HEK293T (cell line): ENCODE data around the gene ZC3H13.

Experiments
- ARNT ChIP-seq: fragments of 450-650 bp; IDR thresholded peaks from 2 replicates; pipeline ENCODE4 v1.6.1; 2017; ENCODE audit warnings: mild to moderate bottlenecking
- BHLHE40 ChIP-seq: fragments of 450-650 bp; IDR thresholded peaks from 2 replicates; pipeline ENCODE4 v1.6.1; 2016; ENCODE audit warnings: mild to moderate bottlenecking, moderate library complexity, borderline replicate concordance
- CTBP1 ChIP-seq: fragments of 450-650 bp; IDR thresholded peaks from 2 replicates; pipeline ENCODE4 v1.6.1; 2016; ENCODE audit warnings: borderline replicate concordance
- ELF4 ChIP-seq: fragments of 450-650 bp; IDR thresholded peaks from 2 replicates; pipeline ENCODE4 v1.6.1; 2017; ENCODE audit warnings: antibody characterized with exemption
- FOXA1 ChIP-seq: fragments of 450-650 bp; IDR thresholded peaks from 2 replicates; pipeline ENCODE4 v1.6.1; 2016; ENCODE audit warnings: mild to moderate bottlenecking
- FOXK2 ChIP-seq: fragments of 450-650 bp; IDR thresholded peaks from 2 replicates; pipeline ENCODE4 v1.6.1; 2016; ENCODE audit warnings: mild to moderate bottlenecking
- FOXM1 ChIP-seq: fragments of 450-650 bp; IDR thresholded peaks from 2 replicates; pipeline ENCODE4 v1.6.1; 2017; ENCODE audit warnings: mild to moderate bottlenecking, borderline replicate concordance
- HDGF ChIP-seq: fragments of 450-650 bp; IDR thresholded peaks from 2 replicates; pipeline ENCODE4 v1.6.1; 2017; ENCODE audit warnings: antibody characterized with exemption, borderline replicate concordance
- SP1 ChIP-seq: fragments of 450-650 bp; IDR thresholded peaks from 2 replicates; pipeline ENCODE4 v1.6.1; 2017
- SUZ12 ChIP-seq: fragments of 450-650 bp; IDR thresholded peaks from 2 replicates; pipeline ENCODE4 v1.6.1; 2016; ENCODE audit warnings: mild to moderate bottlenecking
- TARDBP ChIP-seq: fragments of 450-650 bp; IDR thresholded peaks from 2 replicates; pipeline ENCODE4 v1.6.1; 2016
- TF ChIP-seq, protein P1 (sequence below): fragments of 450-650 bp; IDR thresholded peaks from 2 replicates; pipeline ENCODE4 v1.6.1; 2016

DNA sequence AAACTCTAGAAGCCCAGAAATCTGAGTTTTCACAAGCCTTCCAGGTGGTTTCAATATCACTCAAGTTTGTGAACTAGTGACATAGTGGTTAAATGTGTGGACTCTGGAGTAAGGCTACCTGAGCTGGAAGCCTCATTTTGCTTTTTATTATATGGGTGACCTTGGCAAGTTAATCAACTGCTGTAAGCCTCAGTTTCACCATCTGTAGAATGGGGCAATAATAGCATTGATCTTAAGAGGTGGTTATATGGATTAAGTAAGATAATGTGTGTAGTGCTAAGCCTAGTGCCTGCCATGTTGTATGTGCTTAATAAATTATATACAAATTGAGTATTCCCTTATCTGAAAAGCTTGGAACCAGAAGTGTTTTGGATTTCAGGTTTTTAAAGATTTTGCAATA is 135.5 kb downstream of the ZC3H13 start:
- TF ChIP-seq SUZ12 = no peak
- TF ChIP-seq CTBP1 = no peak
- no peak for TF ChIP-seq TARDBP
- no peak for TF ChIP-seq HDGF
- no peak for TF ChIP-seq FOXM1
- no peak for TF ChIP-seq SP1
- TF ChIP-seq BHLHE40 = no peak
- TF ChIP-seq, protein P1, sequence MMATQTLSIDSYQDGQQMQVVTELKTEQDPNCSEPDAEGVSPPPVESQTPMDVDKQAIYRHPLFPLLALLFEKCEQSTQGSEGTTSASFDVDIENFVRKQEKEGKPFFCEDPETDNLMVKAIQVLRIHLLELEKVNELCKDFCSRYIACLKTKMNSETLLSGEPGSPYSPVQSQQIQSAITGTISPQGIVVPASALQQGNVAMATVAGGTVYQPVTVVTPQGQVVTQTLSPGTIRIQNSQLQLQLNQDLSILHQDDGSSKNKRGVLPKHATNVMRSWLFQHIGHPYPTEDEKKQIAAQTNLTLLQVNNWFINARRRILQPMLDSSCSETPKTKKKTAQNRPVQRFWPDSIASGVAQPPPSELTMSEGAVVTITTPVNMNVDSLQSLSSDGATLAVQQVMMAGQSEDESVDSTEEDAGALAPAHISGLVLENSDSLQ = no peak
- no peak for TF ChIP-seq ARNT
- no peak for TF ChIP-seq FOXK2
- TF ChIP-seq ELF4 = no peak
- TF ChIP-seq FOXA1 = no peak
